Measurements from ENCODE around the gene MRPL21.

The MRPL21 gene

GRCh38 chr11:68903288-68904247 is at the start of gene MRPL21, which contains the start of gene IGHMBP2:
MRPL21 (minus strand) TSS chr11:68903832; CDS start chr11:68903810, 22 bp downstream.
IGHMBP2 (plus strand) TSS chr11:68903891; CDS start chr11:68903953, 62 bp downstream.
- peaks cover 70% of the 10 kb centered on the region for H3K79me2 ChIP-seq (ENCODE audit: low read length)
- H3K4me1 ChIP-seq (ENCODE audit: low read length), result peaks cover 14% of the 10 kb centered on the region
- no peaks in the 10 kb centered on the region for H4K20me1 ChIP-seq (ENCODE audit: insufficient read depth, low read length)
- TF ChIP-seq EZH2phosphoT487 (IDR thresholded peaks at IDR 0.05; ENCODE audit: low read length) (no peak), EZH2 (optimal IDR thresholded peaks at IDR 0.05; ENCODE audit: low read depth, low read length) (no peak)
- TF ChIP-seq, protein P1, sequence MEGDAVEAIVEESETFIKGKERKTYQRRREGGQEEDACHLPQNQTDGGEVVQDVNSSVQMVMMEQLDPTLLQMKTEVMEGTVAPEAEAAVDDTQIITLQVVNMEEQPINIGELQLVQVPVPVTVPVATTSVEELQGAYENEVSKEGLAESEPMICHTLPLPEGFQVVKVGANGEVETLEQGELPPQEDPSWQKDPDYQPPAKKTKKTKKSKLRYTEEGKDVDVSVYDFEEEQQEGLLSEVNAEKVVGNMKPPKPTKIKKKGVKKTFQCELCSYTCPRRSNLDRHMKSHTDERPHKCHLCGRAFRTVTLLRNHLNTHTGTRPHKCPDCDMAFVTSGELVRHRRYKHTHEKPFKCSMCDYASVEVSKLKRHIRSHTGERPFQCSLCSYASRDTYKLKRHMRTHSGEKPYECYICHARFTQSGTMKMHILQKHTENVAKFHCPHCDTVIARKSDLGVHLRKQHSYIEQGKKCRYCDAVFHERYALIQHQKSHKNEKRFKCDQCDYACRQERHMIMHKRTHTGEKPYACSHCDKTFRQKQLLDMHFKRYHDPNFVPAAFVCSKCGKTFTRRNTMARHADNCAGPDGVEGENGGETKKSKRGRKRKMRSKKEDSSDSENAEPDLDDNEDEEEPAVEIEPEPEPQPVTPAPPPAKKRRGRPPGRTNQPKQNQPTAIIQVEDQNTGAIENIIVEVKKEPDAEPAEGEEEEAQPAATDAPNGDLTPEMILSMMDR (IDR thresholded peaks at IDR 0.05; ENCODE audit: low read length), result no peak
- H2AFZ ChIP-seq (ENCODE audit: low read length), result peak within 1 kb of the TSS; percentile 89
- peak within 1 kb of the TSS; percentile 97 for H3K4me3 ChIP-seq (ENCODE audit: low read length)
- no peaks in the 10 kb centered on the region for H3F3A ChIP-seq (ENCODE audit: insufficient read depth, low read length)
- peak within 1 kb of the TSS; percentile 32; the same call in 1 of the 2 replicates for H3K27ac ChIP-seq (ENCODE audit: low read length)
- no peaks in the 10 kb centered on the region for H3K27me3 ChIP-seq (replicated peaks; ENCODE audit: insufficient read depth, low read length)
- H3K4me2 ChIP-seq (ENCODE audit: low read depth, low read length), result peak within 1 kb of the TSS; percentile 73
- H3K36me3 ChIP-seq (replicated peaks; ENCODE audit: insufficient read depth, low read length), result no peaks in the 10 kb centered on the region
- DNase-seq, result peak; percentile 75
- no peaks in the 10 kb centered on the region for H3K9me2 ChIP-seq (replicated peaks; ENCODE audit: insufficient read depth, low read length)
- no peaks in the 10 kb centered on the region for H3K9me3 ChIP-seq (replicated peaks; ENCODE audit: insufficient read depth, low read length)
- peak within 1 kb of the TSS; percentile 81 for H3K9ac ChIP-seq (ENCODE audit: low read length)

DNA sequence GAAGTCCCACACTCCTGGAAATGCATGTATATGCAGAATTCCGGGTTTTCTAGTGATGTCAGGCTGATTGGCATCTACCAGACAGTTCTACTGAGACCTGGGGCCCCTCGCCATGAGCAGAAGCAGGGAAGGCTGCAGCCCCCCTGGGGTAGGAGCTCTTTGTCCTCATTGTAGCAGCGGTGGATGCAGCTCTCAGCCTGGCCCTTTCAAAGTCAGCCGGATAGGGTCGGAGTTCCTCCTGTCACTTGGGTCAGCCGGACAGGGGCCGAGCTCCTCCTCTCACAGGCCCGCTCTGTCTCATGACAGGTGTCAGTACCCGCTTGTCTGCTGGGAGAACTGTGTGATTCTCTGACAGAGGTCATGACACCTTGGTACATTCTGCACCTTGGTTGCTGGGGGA is 47.1 kb upstream of the MRPL21 start:
- H3K4me1 ChIP-seq (ENCODE audit: low read length), result no peaks in the 10 kb centered on the region
- no peaks in the 10 kb centered on the region for H3K9me2 ChIP-seq (replicated peaks; ENCODE audit: insufficient read depth, low read length)
- H4K20me1 ChIP-seq (ENCODE audit: insufficient read depth, low read length), result no peaks in the 10 kb centered on the region
- no peak overlapping the region for H3K9ac ChIP-seq (ENCODE audit: low read length)
- H3K36me3 ChIP-seq (replicated peaks; ENCODE audit: insufficient read depth, low read length), result no peaks in the 10 kb centered on the region
- H3K27ac ChIP-seq (ENCODE audit: low read length), result no peak overlapping the region
- H3K4me3 ChIP-seq (ENCODE audit: low read length), result no peak overlapping the region
- H3K27me3 ChIP-seq (replicated peaks; ENCODE audit: insufficient read depth, low read length), result no peaks in the 10 kb centered on the region
- no peak overlapping the region for H2AFZ ChIP-seq (ENCODE audit: low read length)
- no peak for TF ChIP-seq EZH2 (optimal IDR thresholded peaks at IDR 0.05; ENCODE audit: low read depth, low read length)
- no peak for TF ChIP-seq EZH2phosphoT487 (IDR thresholded peaks at IDR 0.05; ENCODE audit: low read length)
- TF ChIP-seq, protein P1 (IDR thresholded peaks at IDR 0.05; ENCODE audit: low read length), result no peak
- no peaks in the 10 kb centered on the region for H3F3A ChIP-seq (ENCODE audit: insufficient read depth, low read length)
- H3K9me3 ChIP-seq (replicated peaks; ENCODE audit: insufficient read depth, low read length), result no peaks in the 10 kb centered on the region
- no peak overlapping the region for H3K4me2 ChIP-seq (ENCODE audit: low read depth, low read length)
- no peaks in the 10 kb centered on the region for H3K79me2 ChIP-seq (ENCODE audit: low read length)
- DNase-seq, result no peak

- DNase-seq, result no peak
- H2AFZ ChIP-seq (ENCODE audit: low read length), result no peak overlapping the region
Measured at GRCh38 chr11:68950270-68950669, 46.6 kb upstream of the MRPL21 start.

More at GRCh38 chr11:68950270-68950669, 46.6 kb upstream of the MRPL21 start:
- Histone ChIP-seq H3K9ac (ENCODE audit: low read length) (no peak overlapping the region), H3K9me2 (replicated peaks; ENCODE audit: insufficient read depth, low read length) (no peaks in the 10 kb centered on the region), H3K4me3 (ENCODE audit: low read length) (no peak overlapping the region), H4K20me1 (ENCODE audit: insufficient read depth, low read length) (no peaks in the 10 kb centered on the region), H3K27ac (ENCODE audit: low read length) (no peak overlapping the region), H3K79me2 (ENCODE audit: low read length) (no peaks in the 10 kb centered on the region), H3K4me1 (ENCODE audit: low read length) (no peaks in the 10 kb centered on the region), H3K36me3 (replicated peaks; ENCODE audit: insufficient read depth, low read length) (no peaks in the 10 kb centered on the region), H3K4me2 (ENCODE audit: low read depth, low read length) (no peak overlapping the region), H3K27me3 (replicated peaks; ENCODE audit: insufficient read depth, low read length) (no peaks in the 10 kb centered on the region), H3F3A (ENCODE audit: insufficient read depth, low read length) (no peaks in the 10 kb centered on the region), H3K9me3 (replicated peaks; ENCODE audit: insufficient read depth, low read length) (no peaks in the 10 kb centered on the region)
- TF ChIP-seq, protein P1 (IDR thresholded peaks at IDR 0.05; ENCODE audit: low read length), result peak; percentile 27
- TF ChIP-seq EZH2phosphoT487 (IDR thresholded peaks at IDR 0.05; ENCODE audit: low read length), result no peak

Measured in MM.1S (cell line).